ENCODE data around the gene C1orf116.

- TF ChIP-seq POLR2A (IDR thresholded peaks at IDR 0.05) (no peak), CTCF (IDR thresholded peaks at IDR 0.05) (no peak), POLR2AphosphoS5 (IDR thresholded peaks at IDR 0.05) (peak in 1 of 3 donors; percentile 69), EP300 (IDR thresholded peaks at IDR 0.05) (no peak)
Measured at GRCh38 chr1:207050480-207051190, 18.1 kb upstream of the C1orf116 start.

All from stomach (tissue), 4 donors.